GM19025 (cell line): ENCODE measurements around the gene GK.
"Not testable (repeated sequence)": the region's sequence is repeated elsewhere in the genome, so short reads cannot be mapped to it uniquely, and the experiment has no call there.

Experiments
- ATAC-seq: cut with Tn5 transposase; IDR thresholded peaks from one replicate; pipeline ENCODE4 v1.9.1; 2021; ENCODE audit warnings: mild to moderate bottlenecking, low read depth, moderate library complexity; ENCODE audit not compliant: unreplicated experiment

Gene GK

DNA sequence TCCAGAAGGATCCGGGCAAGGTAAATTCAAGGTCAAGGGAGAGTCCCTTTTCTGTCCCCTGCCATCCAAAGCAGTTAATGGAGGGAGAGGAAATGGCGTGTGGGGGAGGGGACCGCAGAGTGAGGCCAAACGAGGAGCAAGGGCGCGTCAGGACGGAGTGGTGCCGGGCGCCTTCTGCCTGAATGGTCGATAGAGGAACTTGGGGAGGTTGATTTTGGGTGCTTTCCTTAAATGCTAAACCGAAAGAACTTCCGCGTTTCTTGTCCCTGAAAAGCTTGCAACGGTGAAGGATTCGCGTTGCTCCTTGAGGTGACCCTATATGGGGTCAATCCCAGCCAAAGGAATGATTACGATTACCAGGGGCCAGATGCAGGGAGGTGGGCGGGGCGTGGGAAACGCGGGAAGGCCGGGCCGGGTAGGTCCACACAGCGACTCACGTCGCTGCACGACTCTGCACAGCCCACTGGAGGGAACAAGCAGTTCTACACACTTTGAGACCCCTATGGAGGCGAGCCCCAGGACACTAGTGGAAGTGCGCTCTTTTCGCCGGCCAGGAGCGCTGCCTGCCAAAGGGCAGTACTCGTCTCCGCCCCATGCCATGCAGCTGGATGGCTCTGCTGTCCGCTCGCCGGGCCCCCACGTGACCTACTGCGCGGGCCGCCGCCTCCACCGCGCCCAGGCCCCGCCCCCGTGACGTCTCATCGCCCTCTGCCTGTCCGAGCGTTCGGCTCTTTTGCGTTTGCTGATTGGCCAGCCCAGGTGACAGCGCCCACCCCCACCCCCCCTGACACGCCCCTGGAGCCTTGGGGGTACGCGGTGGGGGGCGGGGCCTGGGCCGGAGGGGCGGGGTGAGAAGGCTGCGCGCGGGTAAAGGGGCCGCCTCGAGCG, 452 bp upstream of the GK start:
- ATAC-seq = peak; percentile 83

DNA sequence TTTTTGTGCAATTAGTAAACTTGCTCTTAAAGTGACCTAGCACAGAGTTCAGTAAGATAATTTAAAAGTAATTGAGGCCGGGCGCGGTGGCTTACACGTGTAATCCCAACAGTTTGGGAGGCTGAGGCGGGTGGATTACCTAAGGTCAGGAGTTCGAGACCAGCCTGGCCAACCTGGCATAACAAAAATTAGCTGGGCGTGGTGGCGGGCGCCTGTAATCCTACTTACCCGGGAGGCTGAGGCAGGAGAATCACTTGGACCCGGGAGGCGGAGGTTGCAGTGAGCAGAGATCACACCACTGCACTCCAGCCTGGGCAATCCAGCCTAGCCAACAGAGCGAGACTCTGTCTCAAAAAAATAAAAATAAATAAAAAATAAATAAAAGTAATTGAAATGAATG, 1.2 kb downstream of the GK start:
- ATAC-seq = not testable (repeated sequence)

- ATAC-seq = no peak
Measured at GRCh38 chrX:30654989-30655607, 1.9 kb downstream of the GK start.

GRCh38 chrX:30655991-30656390, 2.8 kb downstream of the GK start:
- ATAC-seq = no peak

DNA sequence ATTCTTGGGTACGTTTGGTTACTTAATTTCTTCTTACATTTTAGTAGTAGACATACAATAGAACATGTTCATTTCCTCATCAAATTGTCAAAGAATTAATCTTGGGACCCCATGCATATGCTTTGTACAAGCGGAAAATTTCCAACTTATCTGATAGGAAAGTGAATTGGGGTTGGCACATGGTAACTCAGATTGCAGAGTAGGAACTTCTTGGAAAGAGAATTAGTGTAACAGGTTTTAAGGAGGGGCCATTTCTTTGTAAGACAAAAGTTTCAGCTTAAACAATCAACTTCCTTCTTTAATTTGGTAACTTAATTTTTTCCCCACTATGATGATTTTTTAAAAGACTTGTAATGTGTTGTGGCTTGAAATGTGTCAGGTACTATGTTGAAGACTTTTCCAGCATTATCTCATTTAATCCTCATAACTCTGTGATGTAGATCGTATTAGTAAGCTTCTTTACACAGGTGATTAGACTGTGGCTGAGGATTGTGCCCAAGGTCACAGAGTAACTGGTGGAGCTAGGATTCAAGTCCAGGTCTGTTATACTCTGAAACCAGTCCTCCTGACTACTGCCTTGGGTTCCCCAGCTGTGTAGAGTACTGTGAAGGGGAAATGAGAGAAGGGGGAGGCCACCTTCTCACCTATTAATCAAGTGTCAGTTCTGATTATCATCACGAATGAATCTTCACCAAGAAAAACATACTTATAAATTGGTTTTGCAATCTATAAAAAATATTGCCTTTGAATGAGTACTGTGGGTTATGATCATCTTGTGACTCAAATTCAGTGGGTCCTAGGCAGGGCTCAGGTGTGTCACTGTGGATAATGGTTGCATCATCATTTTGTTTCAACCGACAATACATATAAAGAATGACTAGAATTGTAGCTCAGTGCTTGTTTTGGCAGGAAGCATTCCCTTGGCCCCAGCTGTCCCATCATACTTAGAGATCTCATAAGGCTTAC, 4.3 kb downstream of the GK start:
- no peak for ATAC-seq

GRCh38 chrX:30659421-30659820, 6.2 kb downstream of the GK start:
- ATAC-seq = no peak

DNA sequence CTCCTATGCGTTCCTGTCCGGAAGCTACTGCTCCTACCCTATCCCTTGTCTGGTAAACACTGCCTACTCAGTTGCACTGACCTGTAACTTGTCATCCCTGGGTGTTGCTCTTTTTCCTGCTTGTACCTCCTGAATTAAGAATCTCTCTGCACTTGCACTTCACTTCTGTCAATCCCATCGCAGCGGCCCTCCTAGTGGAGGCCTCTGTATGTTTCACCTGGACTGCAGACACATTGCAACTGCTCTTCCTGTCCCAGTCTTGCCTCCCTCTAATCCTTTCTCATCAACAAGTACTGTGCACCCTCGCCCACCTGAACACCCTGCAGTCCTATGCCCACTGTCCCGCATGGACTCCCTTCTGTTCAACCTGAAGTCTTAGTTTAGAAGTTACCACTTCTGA, 8.0 kb downstream of the GK start:
- no peak for ATAC-seq

DNA sequence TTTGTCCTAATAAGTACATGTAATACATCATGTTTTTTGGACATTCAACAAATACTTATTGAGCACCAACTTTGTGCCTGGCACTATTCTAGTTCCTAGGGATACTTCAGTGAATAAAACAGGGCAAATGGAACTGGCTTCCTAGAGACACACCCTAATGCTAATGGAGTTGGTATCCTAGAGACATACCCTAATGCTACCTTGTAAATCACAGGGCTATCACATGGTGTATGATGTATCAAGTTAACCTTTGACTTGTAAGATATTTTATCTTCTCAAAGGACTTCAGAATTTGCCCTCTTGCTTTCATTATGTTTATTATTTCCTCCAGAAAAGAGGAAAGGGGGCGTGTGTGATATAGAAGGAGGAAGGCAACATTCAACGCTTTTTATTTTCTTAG, 10.1 kb downstream of the GK start:
- no peak for ATAC-seq

- ATAC-seq = no peak
Measured at GRCh38 chrX:30665471-30665870, 12.2 kb downstream of the GK start.

- no peak for ATAC-seq
Measured at GRCh38 chrX:30666094-30666493, 12.9 kb downstream of the GK start.

DNA sequence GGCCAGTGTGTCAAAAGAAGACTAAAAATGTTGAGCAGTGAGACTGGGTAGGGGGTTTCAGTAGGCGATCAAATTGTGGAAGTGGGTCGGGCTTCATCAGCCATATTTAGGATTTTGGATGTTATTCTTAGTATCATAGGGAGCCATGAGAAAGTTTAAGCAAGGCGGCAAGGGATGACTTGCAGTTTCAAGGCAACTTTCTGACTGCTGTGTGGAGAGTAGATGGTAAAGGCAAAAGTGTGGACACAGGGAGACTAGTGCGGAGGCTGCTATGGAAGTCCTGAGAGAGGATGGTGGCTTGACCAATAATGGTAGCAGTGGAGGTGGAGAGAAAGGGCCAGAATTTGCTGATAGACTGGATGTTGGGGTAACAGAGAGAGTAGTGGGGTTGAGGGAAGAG, 15.4 kb downstream of the GK start:
- ATAC-seq = no peak

DNA sequence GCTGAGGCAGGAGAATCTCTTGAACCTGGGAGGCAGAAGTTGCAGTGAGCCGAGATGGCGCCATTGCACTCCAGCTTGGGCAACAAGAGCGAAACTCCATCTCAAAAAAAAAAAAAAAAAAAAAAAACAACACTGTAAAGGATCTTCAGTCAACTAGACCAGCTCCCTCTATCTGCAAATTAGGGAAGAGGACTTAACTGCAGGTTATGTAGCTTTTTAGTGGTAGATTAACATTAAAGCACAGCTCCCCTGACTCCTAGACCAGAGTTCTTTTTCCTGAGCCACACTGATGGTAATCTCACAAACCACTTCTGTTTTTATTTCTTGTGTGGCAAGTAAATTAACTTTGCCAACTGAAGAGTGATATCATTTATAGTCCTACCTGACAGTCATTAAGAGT, 18.0 kb downstream of the GK start:
- ATAC-seq = not testable (repeated sequence)

- ATAC-seq = no peak
Measured at GRCh38 chrX:30673127-30673796, 20.0 kb downstream of the GK start.

DNA sequence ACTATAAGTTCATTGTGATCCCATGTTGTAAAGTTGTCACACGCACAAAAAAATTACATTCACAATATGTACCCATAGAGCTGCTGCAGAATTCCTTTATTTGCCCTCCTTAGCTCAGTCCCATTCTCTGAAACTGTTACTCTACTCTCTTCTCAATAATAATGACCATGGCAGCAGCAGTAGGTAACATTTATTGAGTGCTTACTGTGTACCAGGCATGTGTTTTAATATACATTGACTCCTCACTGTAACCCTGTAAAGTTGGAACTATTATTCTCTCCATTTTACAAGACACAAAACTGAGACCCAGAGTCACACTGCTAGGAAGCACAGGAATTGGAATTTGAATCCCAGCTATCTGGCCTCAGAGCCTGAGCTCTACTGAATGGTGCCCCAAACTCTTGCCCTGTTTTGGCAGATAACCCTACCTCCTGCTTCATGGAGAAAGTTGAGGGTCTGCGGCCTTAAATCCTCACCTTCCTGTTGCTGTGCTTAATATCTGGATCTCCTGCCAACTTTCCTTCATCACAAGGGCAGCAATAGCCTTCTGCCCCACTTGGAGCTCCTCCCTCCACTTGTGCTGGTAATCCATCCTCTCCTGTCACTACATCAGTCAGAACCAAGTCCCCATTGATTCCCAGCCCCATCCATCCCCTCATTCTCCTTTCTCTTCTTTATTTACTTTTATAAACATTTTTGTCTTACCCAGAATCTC, 20.8 kb downstream of the GK start:
- no peak for ATAC-seq

- no peak for ATAC-seq
Measured at GRCh38 chrX:30674799-30675198, 21.6 kb downstream of the GK start.

GRCh38 chrX:30679369-30679768, 26.1 kb downstream of the GK start:
- ATAC-seq = no peak

GRCh38 chrX:30680618-30681017, 27.4 kb downstream of the GK start:
- no peak for ATAC-seq

DNA sequence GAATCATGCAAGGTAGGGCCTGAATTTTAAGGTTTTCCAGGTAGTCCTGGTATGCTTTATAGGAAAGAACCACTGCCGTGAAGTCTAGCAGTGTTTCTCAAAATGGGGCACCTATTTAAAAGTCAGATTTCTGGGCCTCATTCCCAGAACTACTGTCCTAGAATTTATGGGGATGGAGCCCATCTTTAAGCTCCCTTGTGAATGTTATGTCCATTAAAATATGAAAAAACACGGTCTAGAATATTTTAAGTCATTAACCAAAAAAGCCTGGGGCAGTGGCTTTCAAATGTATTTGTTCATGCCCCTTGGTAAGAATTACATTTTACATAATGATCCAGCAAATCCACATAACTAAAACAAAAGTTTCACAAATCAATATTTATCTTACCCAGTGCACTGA, 35.4 kb downstream of the GK start:
- no peak for ATAC-seq

GRCh38 chrX:30689116-30689515, 35.9 kb downstream of the GK start:
- no peak for ATAC-seq

- no peak for ATAC-seq
Measured at GRCh38 chrX:30690330-30690729, 37.1 kb downstream of the GK start.
